GM08714 (cell line): ENCODE results near the gene PSMA7.

ENCODE experiments used
- H3K4me3 ChIP-seq: fragments of 200-500 bp; sonication (Bioruptor generic); 2 replicates; pipeline ENCODE4 v1.5.1; 2014; ENCODE audit warnings: mild to moderate bottlenecking, low read length, inconsistent platforms
- ZNF274 ChIP-seq: IDR thresholded peaks from 2 replicates; pipeline ENCODE4 v1.6.1; 2012; ENCODE audit warnings: mild to moderate bottlenecking, low read depth, low read length

Gene PSMA7

GRCh38 chr20:62178316-62179161 is 35.3 kb upstream of the PSMA7 start:
- no peak overlapping the region for H3K4me3 ChIP-seq
- TF ChIP-seq ZNF274 = no peak

GRCh38 chr20:62177307-62177706 is 34.1 kb upstream of the PSMA7 start:
- TF ChIP-seq ZNF274 = no peak
- H3K4me3 ChIP-seq = no peak overlapping the region

GRCh38 chr20:62176866-62177265 is 33.7 kb upstream of the PSMA7 start:
- TF ChIP-seq ZNF274 = no peak
- H3K4me3 ChIP-seq = no peak overlapping the region

GRCh38 chr20:62175711-62176110 is 32.5 kb upstream of the PSMA7 start:
- H3K4me3 ChIP-seq = no peak overlapping the region
- TF ChIP-seq ZNF274 = no peak

GRCh38 chr20:62174870-62175624 is 31.9 kb upstream of the PSMA7 start:
- TF ChIP-seq ZNF274 = no peak
- no peak overlapping the region for H3K4me3 ChIP-seq

- no peak for TF ChIP-seq ZNF274
- no peak overlapping the region for H3K4me3 ChIP-seq
Observed at GRCh38 chr20:62174021-62174804, 31.0 kb upstream of the PSMA7 start.

GRCh38 chr20:62172666-62173065 is 29.5 kb upstream of the PSMA7 start:
- no peak for TF ChIP-seq ZNF274
- H3K4me3 ChIP-seq = no peak overlapping the region

- TF ChIP-seq ZNF274 = no peak
Observed at GRCh38 chr20:62171245-62171644, 28.1 kb upstream of the PSMA7 start.

GRCh38 chr20:62170536-62170935 is 27.3 kb upstream of the PSMA7 start:
- no peak for TF ChIP-seq ZNF274

More at GRCh38 chr20:62171245-62171644, 28.1 kb upstream of the PSMA7 start:
- H3K4me3 ChIP-seq = no peak overlapping the region

GRCh38 chr20:62168890-62169435 is 25.8 kb upstream of the PSMA7 start:
- no peak overlapping the region for H3K4me3 ChIP-seq
- TF ChIP-seq ZNF274 = no peak

More at GRCh38 chr20:62170536-62170935, 27.3 kb upstream of the PSMA7 start:
- H3K4me3 ChIP-seq = no peak overlapping the region

- H3K4me3 ChIP-seq = no peak overlapping the region
- TF ChIP-seq ZNF274 = no peak
Observed at GRCh38 chr20:62168061-62168460, 24.9 kb upstream of the PSMA7 start.

- no peak for TF ChIP-seq ZNF274
Observed at GRCh38 chr20:62167474-62167873, 24.3 kb upstream of the PSMA7 start.

GRCh38 chr20:62165762-62166399 is 22.7 kb upstream of the PSMA7 start:
- no peak overlapping the region for H3K4me3 ChIP-seq
- no peak for TF ChIP-seq ZNF274

More at GRCh38 chr20:62167474-62167873, 24.3 kb upstream of the PSMA7 start:
- no peak overlapping the region for H3K4me3 ChIP-seq
